C4-2B (cell line): ENCODE measurements around the gene MAGI2.

Experiments used
- H3K27ac ChIP-seq: fragments of 450-650 bp; 2 replicates; pipeline ENCODE4 v1.5.1; 2017
- CTCF ChIP-seq: fragments of 450-650 bp; conservative IDR thresholded peaks from 2 replicates; pipeline ENCODE4 v1.5.1; 2017; ENCODE audit warnings: mild to moderate bottlenecking
- ZFX ChIP-seq: fragments of 450-650 bp; IDR thresholded peaks from 2 replicates; pipeline ENCODE4 v1.6.1; 2017

Gene MAGI2

GRCh38 chr7:79421751-79422150 lies 31.7 kb downstream of the MAGI2 start:
- TF ChIP-seq ZFX, result no peak
- TF ChIP-seq CTCF, result no peak
- no peak overlapping the region for H3K27ac ChIP-seq

DNA sequence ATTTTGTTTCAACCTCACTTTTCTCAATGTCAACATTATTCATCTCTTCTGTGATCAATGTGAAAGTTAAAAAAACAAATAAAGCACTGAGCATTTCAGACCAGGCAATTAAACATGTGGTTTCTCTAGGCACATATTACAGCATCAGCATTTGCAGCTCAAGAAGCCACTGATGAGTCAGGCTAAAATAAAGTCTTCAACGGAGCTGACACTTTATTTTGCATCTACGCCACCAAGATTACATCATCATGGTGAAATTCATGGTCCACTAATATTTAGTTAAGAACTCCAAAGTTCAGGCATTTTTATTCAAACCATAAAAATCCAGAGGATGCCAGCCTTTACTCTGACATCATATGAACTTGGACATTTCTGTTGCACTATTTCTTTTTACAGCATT lies 33.0 kb downstream of the MAGI2 start:
- H3K27ac ChIP-seq, result no peak overlapping the region
- no peak for TF ChIP-seq CTCF
- TF ChIP-seq ZFX, result no peak

GRCh38 chr7:79414910-79415309 lies 38.6 kb downstream of the MAGI2 start:
- H3K27ac ChIP-seq, result no peak overlapping the region
- TF ChIP-seq CTCF (no peak), ZFX (no peak)

- TF ChIP-seq ZFX, result no peak
Observed at GRCh38 chr7:79412915-79413314, 40.6 kb downstream of the MAGI2 start.

GRCh38 chr7:79412438-79412837 lies 41.0 kb downstream of the MAGI2 start:
- H3K27ac ChIP-seq, result no peak overlapping the region
- TF ChIP-seq ZFX (no peak), CTCF (no peak)

More at GRCh38 chr7:79412915-79413314, 40.6 kb downstream of the MAGI2 start:
- H3K27ac ChIP-seq, result no peak overlapping the region

DNA sequence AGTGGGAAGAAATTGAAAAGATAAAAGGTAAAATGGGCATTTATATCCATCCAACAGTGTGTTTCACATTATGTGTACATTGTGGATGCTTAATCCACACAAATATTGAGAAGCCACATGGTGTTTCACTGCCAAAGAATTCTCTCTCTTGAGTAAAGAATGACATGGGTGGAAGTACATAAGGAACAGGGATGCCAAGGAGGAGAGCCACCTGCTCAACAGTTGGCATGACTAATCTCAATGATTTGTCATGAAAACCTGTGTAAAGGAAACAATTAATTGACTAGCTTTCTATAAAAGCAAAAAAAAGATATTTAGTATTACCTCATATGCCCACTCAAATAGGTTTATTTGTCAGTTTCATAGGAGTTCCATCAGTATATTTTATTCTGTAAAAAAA lies 43.1 kb downstream of the MAGI2 start:
- no peak overlapping the region for H3K27ac ChIP-seq
- no peak for TF ChIP-seq CTCF
- TF ChIP-seq ZFX, result no peak

DNA sequence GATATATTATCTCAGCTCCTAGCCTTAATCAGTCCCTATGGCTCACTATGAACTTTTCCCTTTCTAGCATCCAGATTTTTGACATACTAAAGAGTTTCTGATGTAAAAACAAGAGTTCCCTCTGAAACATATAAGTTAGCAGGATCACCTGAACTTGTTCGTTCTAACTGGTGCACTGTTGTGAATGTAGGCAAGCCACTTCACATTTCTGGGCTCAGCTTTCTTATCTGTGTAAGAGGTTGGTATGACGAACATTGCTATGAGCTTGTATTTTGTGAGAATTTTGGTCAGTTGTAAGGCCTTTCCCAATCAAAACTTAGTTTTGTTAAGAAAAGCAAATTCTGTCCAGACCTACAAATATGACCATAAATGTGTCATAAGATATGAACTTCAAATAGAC lies 46.1 kb downstream of the MAGI2 start:
- H3K27ac ChIP-seq, result no peak overlapping the region
- no peak for TF ChIP-seq ZFX
- no peak for TF ChIP-seq CTCF

DNA sequence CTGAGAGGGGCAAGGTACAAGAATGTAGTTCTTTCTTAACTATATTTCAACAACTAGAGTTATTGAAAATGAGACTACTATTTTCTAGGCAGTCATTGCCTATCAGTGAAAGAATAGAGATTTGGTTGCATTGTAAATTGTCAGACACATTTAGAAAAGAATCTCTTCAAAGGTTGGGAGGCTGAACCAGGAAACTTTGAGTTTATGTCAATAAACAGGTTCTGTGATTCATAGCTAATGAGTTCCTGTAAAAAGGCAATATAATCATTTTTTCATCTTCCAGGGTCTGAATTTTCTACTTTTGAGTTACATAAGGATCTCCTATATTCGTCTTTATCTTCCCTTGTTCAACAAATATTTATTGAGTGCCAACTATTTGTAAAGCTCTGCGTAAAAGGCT lies 47.1 kb downstream of the MAGI2 start:
- TF ChIP-seq CTCF, result no peak
- no peak for TF ChIP-seq ZFX

More for the DNA sequence above, 47.1 kb downstream of the MAGI2 start:
- H3K27ac ChIP-seq, result no peak overlapping the region
